Activated naive CD4-positive, alpha-beta T cell (primary cell): ENCODE measurements around the gene FOXL3.

Experiments used
- DNase-seq, 4 experiments: peaks; one replicate each; lab custom pipeline; 2025; lab: John Stamatoyannopoulos, UW

FOXL3 gene

GRCh38 chr7:266851-267840 lies 22.8 kb upstream of the FOXL3 start:
- no peak for DNase-seq

GRCh38 chr7:268991-269390 lies 21.0 kb upstream of the FOXL3 start:
- no peak for DNase-seq

- no peak for DNase-seq
Observed at GRCh38 chr7:269721-270120, 20.2 kb upstream of the FOXL3 start.

GRCh38 chr7:270351-270983 lies 19.5 kb upstream of the FOXL3 start:
- no peak for DNase-seq

- no peak for DNase-seq
Observed at GRCh38 chr7:271266-272107, 18.5 kb upstream of the FOXL3 start.

- no peak for DNase-seq
Observed at GRCh38 chr7:272108-272615, 17.8 kb upstream of the FOXL3 start.

GRCh38 chr7:272631-273030 lies 17.3 kb upstream of the FOXL3 start:
- DNase-seq = no peak

- no peak for DNase-seq
Observed at GRCh38 chr7:273327-273726, 16.6 kb upstream of the FOXL3 start.

GRCh38 chr7:274266-274665 lies 15.7 kb upstream of the FOXL3 start:
- no peak for DNase-seq

- DNase-seq = no peak
Observed at GRCh38 chr7:276230-276835, 13.6 kb upstream of the FOXL3 start.

- no peak for DNase-seq
Observed at GRCh38 chr7:277228-277627, 12.7 kb upstream of the FOXL3 start.

- no peak for DNase-seq
Observed at GRCh38 chr7:278081-278480, 11.9 kb upstream of the FOXL3 start.

GRCh38 chr7:279821-280220 lies 10.1 kb upstream of the FOXL3 start:
- DNase-seq = no peak

GRCh38 chr7:280461-280860 lies 9.5 kb upstream of the FOXL3 start:
- DNase-seq = no peak

GRCh38 chr7:281637-282036 lies 8.3 kb upstream of the FOXL3 start:
- no peak for DNase-seq

- DNase-seq = no peak
Observed at GRCh38 chr7:282621-283020, 7.3 kb upstream of the FOXL3 start.

- no peak for DNase-seq
Observed at GRCh38 chr7:284762-285722, 4.9 kb upstream of the FOXL3 start.

GRCh38 chr7:285731-286130 lies 4.2 kb upstream of the FOXL3 start:
- DNase-seq = no peak

- no peak for DNase-seq
Observed at GRCh38 chr7:286266-286665, 3.7 kb upstream of the FOXL3 start.

- no peak for DNase-seq
Observed at GRCh38 chr7:288671-289101, 1.3 kb upstream of the FOXL3 start.
